Smooth muscle cell (in vitro differentiated cells): ENCODE results near the gene COBL. TPM values are rescaled to one million over a fixed set of nuclear protein-coding genes. Genes with fewer than 3 reads are reported as not detected.

Experiments
- DNase-seq: peaks from one replicate; lab custom pipeline; 2025; ENCODE audit not compliant: unreplicated experiment; lab: John Stamatoyannopoulos, UW
- H2AFZ ChIP-seq: fragments of 200-600 bp; sonication (generic); 2 replicates; pipeline ENCODE4 v1.6.0; 2016; ENCODE audit warnings: antibody characterized with exemption, low read depth, mild to moderate bottlenecking
- H3F3A ChIP-seq: fragments of 200-600 bp; sonication (generic); 2 replicates; pipeline ENCODE4 v1.6.0; 2017; ENCODE audit warnings: antibody characterized with exemption, low read depth
- H3K27ac ChIP-seq: fragments of 200-600 bp; sonication (generic); 2 replicates; pipeline ENCODE4 v1.5.1; 2016; ENCODE audit warnings: low read depth, mild to moderate bottlenecking
- H3K27me3 ChIP-seq: fragments of 200-600 bp; sonication (generic); 2 replicates; pipeline ENCODE4 v1.6.1; 2016; ENCODE audit warnings: low read depth, mild to moderate bottlenecking
- H3K36me3 ChIP-seq: fragments of 200-600 bp; sonication (generic); 2 replicates; pipeline ENCODE4 v1.5.1; 2016; ENCODE audit warnings: low read depth
- H3K4me1 ChIP-seq: fragments of 200-600 bp; sonication (generic); 2 replicates; pipeline ENCODE4 v1.5.1; 2016; ENCODE audit warnings: low read depth
- H3K4me2 ChIP-seq: fragments of 200-600 bp; sonication (generic); 2 replicates; pipeline ENCODE4 v1.6.0; 2016; ENCODE audit warnings: mild to moderate bottlenecking
- H3K4me3 ChIP-seq: fragments of 200-600 bp; sonication (generic); 2 replicates; pipeline ENCODE4 v1.5.1; 2016; ENCODE audit warnings: mild to moderate bottlenecking
- H3K79me2 ChIP-seq: fragments of 200-600 bp; sonication (generic); 2 replicates; pipeline ENCODE4 v1.6.0; 2016; ENCODE audit warnings: low read depth, mild to moderate bottlenecking
- H3K9ac ChIP-seq: fragments of 200-600 bp; sonication (generic); 2 replicates; pipeline ENCODE4 v1.6.0; 2016; ENCODE audit warnings: low read depth
- H3K9me3 ChIP-seq: fragments of 200-600 bp; sonication (generic); replicated peaks from 2 replicates; pipeline ENCODE4 v1.5.1; 2016; ENCODE audit warnings: low read depth
- H4K20me1 ChIP-seq: fragments of 200-600 bp; sonication (generic); 2 replicates; pipeline ENCODE4 v1.6.0; 2016; ENCODE audit warnings: low read depth
- CTCF ChIP-seq: fragments of 200-600 bp; sonication (generic); IDR thresholded peaks from 2 replicates; pipeline ENCODE4 v1.5.1; 2017; ENCODE audit warnings: borderline replicate concordance, mild to moderate bottlenecking, antibody characterized with exemption; ENCODE audit not compliant: insufficient read depth, poor library complexity, severe bottlenecking
- WGBS: methylation state at CpG from one replicate; pipeline ENCODE4 v1.1.7; 2016; ENCODE audit warnings: low lambda C conversion rate; 5-methylcytosine and 5-hydroxymethylcytosine counted together
- polyA plus RNA-seq: library from polyadenylated mRNA; unstranded; fragments of >200 nt; fragmentation: Nextera tagmentation; extraction: Ambion mirVana; gene quantifications from 2 replicates; pipeline ENCODE4 v1.2.1, GENCODE V29; 2016
- total RNA-seq: library from RNA; depleted of rRNA; stranded (reverse); fragments of >200 nt; gene quantifications from 2 replicates; pipeline ENCODE4 v1.2.3, GENCODE V29; 2014

The COBL gene
- total and polyA plus RNA-seq, 2 experiments from 2014 or later = 0.47 to 2.8 TPM

- DNase-seq = no peak
- Histone ChIP-seq H3K9ac (no peak overlapping the region), H4K20me1 (no peaks in the 10 kb centered on the region), H3F3A (no peaks in the 10 kb centered on the region), H3K9me3 (no peaks in the 10 kb centered on the region), H2AFZ (no peak overlapping the region), H3K4me3 (no peak overlapping the region), H3K27ac (no peak overlapping the region), H3K36me3 (no peaks in the 10 kb centered on the region), H3K4me2 (no peak overlapping the region), H3K27me3 (no peaks in the 10 kb centered on the region), H3K79me2 (no peaks in the 10 kb centered on the region), H3K4me1 (no peaks in the 10 kb centered on the region)
- TF ChIP-seq CTCF = no peak
- WGBS = 93% methylated on average over 3 of the region's 3 CpGs
Measured at GRCh38 chr7:51151455-51151854, 165.2 kb downstream of the COBL start.

- Histone ChIP-seq H3K4me1 (no peaks in the 10 kb centered on the region), H3F3A (no peaks in the 10 kb centered on the region), H3K9ac (no peak overlapping the region), H4K20me1 (no peaks in the 10 kb centered on the region), H3K9me3 (no peaks in the 10 kb centered on the region), H3K79me2 (no peaks in the 10 kb centered on the region), H2AFZ (no peak overlapping the region), H3K36me3 (no peaks in the 10 kb centered on the region), H3K4me2 (no peak overlapping the region), H3K27me3 (no peaks in the 10 kb centered on the region), H3K4me3 (no peak overlapping the region), H3K27ac (no peak overlapping the region)
- DNase-seq = no peak
- TF ChIP-seq CTCF = no peak
- WGBS = 96% methylated on average over 3 of the region's 3 CpGs
Measured at GRCh38 chr7:51150193-51150592, 166.4 kb downstream of the COBL start.

- Histone ChIP-seq H4K20me1 (no peaks in the 10 kb centered on the region), H3K36me3 (no peaks in the 10 kb centered on the region), H3K9ac (no peak overlapping the region), H3K79me2 (no peaks in the 10 kb centered on the region), H3F3A (no peaks in the 10 kb centered on the region), H3K4me2 (no peak overlapping the region), H3K4me3 (no peak overlapping the region), H3K9me3 (no peaks in the 10 kb centered on the region), H3K27ac (no peak overlapping the region), H3K27me3 (no peaks in the 10 kb centered on the region), H2AFZ (no peak overlapping the region), H3K4me1 (no peaks in the 10 kb centered on the region)
- no peak for TF ChIP-seq CTCF
- no peak for DNase-seq
- WGBS = 94% methylated on average over 6 of the region's 6 CpGs
Measured at GRCh38 chr7:51148216-51148615, 168.4 kb downstream of the COBL start.

- Histone ChIP-seq H2AFZ (no peak overlapping the region), H3F3A (no peaks in the 10 kb centered on the region), H3K9ac (no peak overlapping the region), H3K27me3 (no peaks in the 10 kb centered on the region), H3K79me2 (no peaks in the 10 kb centered on the region), H3K9me3 (no peaks in the 10 kb centered on the region), H3K36me3 (no peaks in the 10 kb centered on the region), H3K4me3 (no peak overlapping the region), H3K27ac (no peak overlapping the region), H4K20me1 (no peaks in the 10 kb centered on the region), H3K4me1 (no peaks in the 10 kb centered on the region), H3K4me2 (no peak overlapping the region)
- WGBS = 86% methylated on average over 7 of the region's 7 CpGs
- DNase-seq = no peak
- no peak for TF ChIP-seq CTCF
Measured at GRCh38 chr7:51146816-51147586, 169.6 kb downstream of the COBL start.
